T-helper 2 cell (primary cell): ENCODE results near the gene SYT8.

Source experiments
- DNase-seq, 5 experiments: peaks; one replicate each; pipeline versions ENCODE4 v3.0.0 to v3.0.0-alpha.2; 2012 to 2022

SYT8 gene

GRCh38 chr11:1832211-1832919 is 2.4 kb upstream of the SYT8 start:
- DNase-seq, result peak in 4 of 5 experiments; percentile 43 to 64 (median 58)

- no peak for DNase-seq
Observed at GRCh38 chr11:1832920-1833295, 1.9 kb upstream of the SYT8 start.

- no peak for DNase-seq
Observed at GRCh38 chr11:1834062-1834610, 654 bp upstream of the SYT8 start.

GRCh38 chr11:1835671-1836010 is 851 bp downstream of the SYT8 start:
- no peak for DNase-seq

- peak in 1 of 5 experiments; percentile 2 for DNase-seq
Observed at GRCh38 chr11:1836011-1836945, 1.5 kb downstream of the SYT8 start.

GRCh38 chr11:1837171-1838076 is 2.6 kb downstream of the SYT8 start:
- peak; percentile 58 to 78 (median 66) for DNase-seq

GRCh38 chr11:1838077-1838425 is 3.3 kb downstream of the SYT8 start:
- no peak for DNase-seq

GRCh38 chr11:1838426-1839144 is 3.8 kb downstream of the SYT8 start, which contains the start of gene TNNI2:
Gene TNNI2 (plus strand): TSS chr11:1838981. CDS start chr11:1839697, 716 bp downstream.
- DNase-seq, result no peak

- no peak for DNase-seq
Observed at GRCh38 chr11:1839204-1839923, 4.6 kb downstream of the SYT8 start.

- DNase-seq, result no peak
Observed at GRCh38 chr11:1839924-1840779, 5.4 kb downstream of the SYT8 start.

- no peak for DNase-seq
Observed at GRCh38 chr11:1840780-1841480, 6.1 kb downstream of the SYT8 start.

GRCh38 chr11:1841511-1842148 is 6.8 kb downstream of the SYT8 start:
- no peak for DNase-seq

GRCh38 chr11:1842149-1843097 is 7.6 kb downstream of the SYT8 start:
- no peak for DNase-seq

GRCh38 chr11:1843098-1843473 is 8.3 kb downstream of the SYT8 start:
- DNase-seq, result no peak

- DNase-seq, result no peak
Observed at GRCh38 chr11:1843796-1844195, 9.0 kb downstream of the SYT8 start.

GRCh38 chr11:1844221-1845094 is 9.7 kb downstream of the SYT8 start:
- peak in 3 of 5 experiments; percentile 28 to 51 (median 40) for DNase-seq

GRCh38 chr11:1845095-1845429 is 10.3 kb downstream of the SYT8 start:
- no peak for DNase-seq
